Endothelial cell (in vitro differentiated cells): ENCODE results near the gene KLK4. TPM values are rescaled to one million over a fixed set of nuclear protein-coding genes. Genes with fewer than 3 reads are reported as not detected.

Experiments used
- DNase-seq: peaks from one replicate; pipeline ENCODE4 v3.0.0; 2021; ENCODE audit warnings: low spot score
- H3K27ac Mint-ChIP-seq: one replicate; pipeline ENCODE4 v1.8.0; 2021; ENCODE audit warnings: mixed read lengths, inconsistent platforms; ENCODE audit not compliant: unreplicated experiment
- H3K27me3 Mint-ChIP-seq: one replicate; pipeline ENCODE4 v1.8.0; 2021; ENCODE audit warnings: mild to moderate bottlenecking, moderate library complexity, mixed read lengths, inconsistent platforms; ENCODE audit not compliant: unreplicated experiment
- H3K36me3 Mint-ChIP-seq: one replicate; pipeline ENCODE4 v1.8.0; 2021; ENCODE audit warnings: mild to moderate bottlenecking, low read depth, mixed read lengths, inconsistent platforms; ENCODE audit not compliant: unreplicated experiment
- H3K4me1 Mint-ChIP-seq: one replicate; pipeline ENCODE4 v1.8.0; 2021; ENCODE audit warnings: mild to moderate bottlenecking, mixed read lengths, inconsistent platforms; ENCODE audit not compliant: unreplicated experiment
- H3K4me3 Mint-ChIP-seq: one replicate; pipeline ENCODE4 v1.8.0; 2021; ENCODE audit warnings: mild to moderate bottlenecking, mixed read lengths, inconsistent platforms; ENCODE audit not compliant: unreplicated experiment
- H3K9me3 Mint-ChIP-seq: one replicate; pipeline ENCODE4 v1.8.0; 2021; ENCODE audit warnings: mixed read lengths, inconsistent platforms; ENCODE audit not compliant: unreplicated experiment
- CTCF ChIP-seq: fragments of 200-600 bp; sonication (generic); IDR thresholded peaks from one replicate; pipeline ENCODE4 v1.5.0; 2021; ENCODE audit warnings: antibody characterized with exemption; ENCODE audit not compliant: unreplicated experiment
- total RNA-seq: library from RNA; stranded (reverse); fragmentation: NEBNext Ultra II Directional; extraction: Animal tissue kit (Norgen Biotek cat#: 25700); gene quantifications from one replicate; pipeline ENCODE4 v1.2.1, GENCODE V29; 2021; ENCODE audit not compliant: unreplicated experiment

Gene KLK4
- total RNA-seq, 1 donor from 2014 or later, result not detected

- no peak overlapping the region for H3K4me3 Mint-ChIP-seq
- TF ChIP-seq CTCF, result no peak
- DNase-seq, result no peak
- H3K36me3 Mint-ChIP-seq, result peaks cover 5% of the 10 kb centered on the region
- H3K27ac Mint-ChIP-seq, result no peak overlapping the region
- no peaks in the 10 kb centered on the region for H3K4me1 Mint-ChIP-seq
- H3K27me3 Mint-ChIP-seq, result peaks cover 5% of the 10 kb centered on the region
- no peaks in the 10 kb centered on the region for H3K9me3 Mint-ChIP-seq
Measured at GRCh38 chr19:50876456-50876855, 34.7 kb downstream of the KLK4 start.

GRCh38 chr19:50875795-50876422 lies 35.3 kb downstream of the KLK4 start:
- Mint-ChIP-seq H3K9me3 (no peaks in the 10 kb centered on the region), H3K4me3 (no peak overlapping the region), H3K4me1 (no peaks in the 10 kb centered on the region), H3K27me3 (peaks cover 5% of the 10 kb centered on the region), H3K36me3 (peaks cover 5% of the 10 kb centered on the region), H3K27ac (no peak overlapping the region)
- no peak for DNase-seq
- no peak for TF ChIP-seq CTCF

- Mint-ChIP-seq H3K27ac (no peak overlapping the region), H3K4me1 (no peaks in the 10 kb centered on the region), H3K27me3 (peaks cover 1% of the 10 kb centered on the region), H3K36me3 (peaks cover 5% of the 10 kb centered on the region), H3K9me3 (peaks cover under 1% of the 10 kb centered on the region), H3K4me3 (no peak overlapping the region)
- TF ChIP-seq CTCF, result no peak
- no peak for DNase-seq
Measured at GRCh38 chr19:50874211-50874610, 37.0 kb downstream of the KLK4 start.

GRCh38 chr19:50873056-50873455 lies 38.1 kb downstream of the KLK4 start, which contains the start of gene KLK2:
KLK2 (plus strand) TSS chr19:50873439; CDS start chr19:50873474, 35 bp downstream.
- H3K27ac Mint-ChIP-seq, result no peak within 1 kb of the TSS
- no peak for DNase-seq
- peaks cover 4% of the 10 kb centered on the region for H3K9me3 Mint-ChIP-seq
- peaks cover 5% of the 10 kb centered on the region for H3K36me3 Mint-ChIP-seq
- H3K27me3 Mint-ChIP-seq, result peaks cover 1% of the 10 kb centered on the region
- no peak for TF ChIP-seq CTCF
- H3K4me1 Mint-ChIP-seq, result no peaks in the 10 kb centered on the region
- H3K4me3 Mint-ChIP-seq, result no peak within 1 kb of the TSS

GRCh38 chr19:50870417-50871089 lies 40.6 kb downstream of the KLK4 start:
- H3K9me3 Mint-ChIP-seq, result peaks cover 9% of the 10 kb centered on the region
- no peak overlapping the region for H3K27ac Mint-ChIP-seq

More at GRCh38 chr19:50870417-50871089, 40.6 kb downstream of the KLK4 start:
- peaks cover 1% of the 10 kb centered on the region for H3K27me3 Mint-ChIP-seq
- TF ChIP-seq CTCF, result no peak
- H3K36me3 Mint-ChIP-seq, result peaks cover 5% of the 10 kb centered on the region
- no peak for DNase-seq
- no peak overlapping the region for H3K4me3 Mint-ChIP-seq
- no peaks in the 10 kb centered on the region for H3K4me1 Mint-ChIP-seq
